ENCODE results near the gene CNOT3.

CNOT3 gene

GRCh38 chr19:54199401-54199800, 61.8 kb downstream of the CNOT3 start:
- DNase-seq, result no peak

GRCh38 chr19:54201172-54201701, 63.7 kb downstream of the CNOT3 start:
- DNase-seq, result no peak

GRCh38 chr19:54201980-54202379, 64.4 kb downstream of the CNOT3 start:
- no peak for DNase-seq

- no peak for DNase-seq
These were observed 65.6 kb downstream of the CNOT3 start for GRCh38 chr19:54203151-54203611.

GRCh38 chr19:54204767-54205468, 67.4 kb downstream of the CNOT3 start:
- DNase-seq, result no peak
